Stimulated activated CD8-positive, alpha-beta memory T cell treated with anti-CD3 and anti-CD28 coated beads, Interleukin-2, amount 100 ng/mL, for 1 hour (primary cell): ENCODE results near the gene TMEM190.
A peak's percentile ranks its signal among the peaks of the same experiment; 100 is the strongest.

Experiments used
- DNase-seq, 2 donors: peaks; one replicate each; pipeline ENCODE4 v3.0.0-alpha.2; 2020; ENCODE audit warnings: low read depth in 2 of 2

The TMEM190 gene

DNA sequence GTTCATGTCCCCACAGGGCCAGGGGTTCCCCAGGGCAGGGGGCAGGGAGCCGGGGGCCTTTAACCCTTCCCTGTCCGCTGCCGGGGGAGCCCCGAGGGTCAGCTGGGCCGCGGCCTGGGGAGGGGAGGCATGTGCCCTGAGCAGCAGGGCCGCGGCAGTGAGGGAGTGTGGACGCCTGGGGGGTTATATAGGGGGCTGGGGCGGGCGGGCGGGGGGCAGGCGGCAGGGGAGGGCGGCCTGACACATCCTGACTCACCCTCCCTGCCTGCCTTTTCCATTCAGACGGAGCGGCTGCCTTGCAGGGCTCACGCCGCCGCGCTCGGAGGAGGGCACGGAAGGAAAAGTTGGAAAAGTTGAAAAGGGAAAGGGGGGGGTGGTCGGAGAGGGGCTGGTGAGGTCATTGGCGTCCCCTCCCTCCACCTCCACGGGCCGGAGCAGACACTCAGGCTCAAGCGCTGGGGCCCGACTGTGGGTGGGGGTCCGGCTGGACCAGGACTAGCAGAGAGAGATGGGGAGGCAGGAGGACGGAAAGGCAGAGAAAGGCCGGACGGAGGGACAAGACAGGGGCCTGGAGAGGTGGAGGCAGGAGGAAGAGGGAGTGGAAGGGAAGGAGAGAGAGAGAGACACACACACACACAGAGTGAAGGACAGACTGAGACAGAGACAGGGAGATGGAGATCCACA is 6.2 kb upstream of the TMEM190 start, which contains the start of gene IL11:
Gene IL11 (minus strand): TSS at position 159 of the 684 bp plus-strand sequence. CDS start 153 bp downstream, at position 6.
- no peak for DNase-seq

DNA sequence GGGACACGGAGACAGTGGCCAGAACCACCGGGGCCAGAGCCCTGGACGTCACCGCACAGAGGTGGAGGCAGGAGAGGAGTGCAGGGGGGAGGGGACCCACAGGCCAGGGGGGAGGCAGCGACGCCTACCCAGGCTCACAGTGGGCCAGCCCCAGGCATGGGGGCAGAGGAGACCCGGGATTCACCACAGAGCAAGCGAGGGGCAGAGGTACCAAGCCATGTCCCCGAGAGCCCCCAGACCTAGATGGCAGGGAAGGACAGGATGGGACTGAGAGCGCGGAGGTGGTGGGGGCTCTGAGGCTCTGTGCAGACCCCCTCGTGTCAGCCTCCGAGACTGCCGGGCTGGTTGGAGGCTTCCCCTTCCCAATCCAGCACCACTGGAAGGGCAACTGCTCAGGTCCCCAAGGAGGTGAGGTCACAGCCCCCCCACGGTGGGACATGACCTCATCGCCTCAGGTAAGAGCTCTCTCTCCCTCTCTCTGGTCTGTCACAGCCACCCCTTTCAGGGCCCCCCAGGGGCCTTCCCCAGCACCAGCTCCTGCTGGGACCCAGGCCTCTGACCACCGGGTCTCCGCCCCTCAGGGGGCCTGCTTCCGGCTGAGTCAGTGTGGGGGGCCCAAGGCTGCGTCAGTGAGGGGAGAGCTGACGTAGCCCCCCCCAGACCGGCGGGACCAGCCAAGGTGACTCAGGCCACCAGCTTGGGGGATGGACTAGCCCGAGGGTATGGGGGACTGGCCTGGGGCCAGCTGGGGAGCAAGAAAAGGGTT is 4.1 kb upstream of the TMEM190 start:
- DNase-seq, result no peak

DNA sequence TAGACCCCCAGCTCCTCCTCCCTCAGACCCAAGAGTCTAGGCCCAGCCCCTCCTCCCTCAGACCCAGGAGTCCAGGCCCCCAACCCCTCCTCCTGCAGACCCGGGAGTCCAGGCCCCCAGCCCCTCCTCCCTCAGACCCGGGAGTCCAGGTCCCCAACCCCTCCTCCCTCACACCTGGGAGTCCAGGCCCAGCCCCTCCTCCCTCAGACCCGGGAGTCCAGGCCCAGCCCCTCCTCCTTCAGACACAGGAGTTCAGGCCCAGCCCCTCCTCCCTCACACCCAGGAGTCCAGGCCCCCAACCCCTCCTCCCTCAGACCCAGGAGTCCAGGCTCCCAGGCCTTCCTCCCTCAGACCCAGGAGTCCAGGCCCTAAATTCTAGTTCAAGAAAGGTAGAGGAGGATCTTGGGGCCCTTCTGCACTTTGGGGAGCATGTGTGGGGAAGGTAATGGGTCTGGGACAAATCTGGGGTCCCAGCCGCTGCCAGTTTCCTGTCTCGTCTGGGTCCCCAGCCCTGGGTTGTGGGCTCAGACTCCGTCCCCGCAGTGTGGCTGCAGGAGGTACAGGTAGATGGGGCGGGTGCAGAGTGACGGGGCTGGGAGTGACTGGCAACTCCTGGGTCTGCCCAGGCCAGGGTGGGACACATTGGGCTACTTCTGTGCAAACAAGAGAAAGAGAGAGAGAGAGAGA is 3.2 kb upstream of the TMEM190 start:
- DNase-seq, result no peak

DNA sequence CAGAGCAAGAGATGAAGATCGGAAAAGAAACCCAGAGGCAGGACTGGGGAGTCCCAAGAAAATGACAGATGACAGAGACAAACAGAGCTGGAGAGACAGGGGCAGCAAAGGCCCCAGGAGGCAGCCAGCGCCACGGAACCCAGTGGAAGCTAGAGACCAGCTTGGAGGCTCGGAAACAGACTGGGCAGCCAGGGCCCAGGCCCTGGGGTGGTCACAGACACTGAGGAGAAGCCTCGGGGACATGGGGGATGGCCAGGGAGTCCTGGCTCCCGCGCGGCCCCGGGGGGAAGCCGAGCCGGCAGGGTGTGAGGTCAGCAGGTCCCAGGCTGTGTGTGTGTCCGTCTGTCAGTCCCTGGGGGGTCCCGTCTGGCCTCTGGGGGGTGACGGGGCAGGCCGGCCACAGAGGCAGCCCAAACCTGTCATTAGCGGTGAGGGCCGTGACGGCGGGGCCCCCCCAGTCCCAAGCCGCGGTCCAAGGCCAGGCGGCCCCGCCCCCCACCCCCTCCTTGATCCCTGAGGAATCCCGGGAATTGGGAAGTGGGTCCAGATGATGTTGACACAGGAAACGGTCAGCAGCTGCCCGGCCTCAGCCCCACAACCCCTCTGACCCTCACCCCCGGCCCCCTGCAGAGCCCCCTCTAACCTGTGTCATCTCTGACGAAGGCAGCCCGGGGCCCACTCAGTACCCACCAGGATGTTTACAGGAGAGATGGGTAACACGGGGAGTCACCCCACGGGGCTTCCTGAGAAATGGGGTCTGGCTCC is 2.5 kb upstream of the TMEM190 start:
- no peak for DNase-seq

DNA sequence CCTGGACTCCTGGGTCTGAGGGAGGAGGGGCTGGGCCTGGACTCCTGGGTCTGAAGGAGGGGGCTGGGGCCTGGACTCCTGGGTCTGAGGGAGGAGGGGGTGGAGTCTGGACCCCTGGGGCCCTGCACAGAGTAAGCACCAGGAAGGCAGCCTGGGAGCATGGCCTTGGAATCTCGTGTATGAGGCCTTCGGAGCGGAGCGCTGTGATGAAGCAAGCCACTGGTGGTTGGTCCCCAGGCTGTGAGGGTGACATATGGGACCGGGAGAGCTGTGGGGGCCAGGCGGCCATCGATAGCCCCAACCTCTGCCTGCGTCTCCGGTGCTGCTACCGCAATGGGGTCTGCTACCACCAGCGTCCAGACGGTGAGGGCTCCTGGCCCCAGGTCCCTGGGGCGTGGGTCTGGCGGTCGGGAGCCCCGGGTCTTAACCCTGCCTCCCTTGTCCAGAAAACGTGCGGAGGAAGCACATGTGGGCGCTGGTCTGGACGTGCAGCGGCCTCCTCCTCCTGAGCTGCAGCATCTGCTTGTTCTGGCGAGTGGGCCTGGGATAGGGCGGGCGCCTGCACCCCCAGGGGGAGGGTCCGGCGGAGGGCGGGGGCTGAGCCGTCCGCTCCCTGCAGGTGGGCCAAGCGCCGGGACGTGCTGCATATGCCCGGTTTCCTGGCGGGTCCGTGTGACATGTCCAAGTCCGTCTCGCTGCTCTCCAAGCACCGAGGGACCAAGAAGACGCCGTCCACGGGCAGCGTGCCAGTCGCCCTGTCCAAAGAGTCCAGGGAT is 918 bp downstream of the TMEM190 start:
- DNase-seq, result no peak

DNA sequence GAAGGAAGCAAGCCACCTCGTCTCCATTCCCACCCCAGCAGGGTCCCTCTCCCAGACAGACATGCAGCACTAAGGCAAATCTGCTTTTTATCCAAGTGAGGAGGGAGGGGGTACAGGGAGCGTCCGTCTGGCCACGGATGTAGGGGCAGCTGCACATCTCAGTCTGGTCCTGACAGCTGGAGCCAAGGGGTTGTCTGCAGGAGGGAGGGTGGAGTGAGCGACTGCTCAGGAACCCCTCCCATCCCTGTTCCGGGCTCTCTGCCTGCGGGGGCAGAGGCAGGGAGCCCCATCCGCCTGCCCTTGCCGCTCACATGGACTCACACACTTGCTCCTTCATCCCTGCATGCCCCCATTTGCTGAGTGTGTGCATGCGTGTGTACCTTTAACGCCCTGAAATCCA is 2.5 kb downstream of the TMEM190 start:
- no peak for DNase-seq

DNA sequence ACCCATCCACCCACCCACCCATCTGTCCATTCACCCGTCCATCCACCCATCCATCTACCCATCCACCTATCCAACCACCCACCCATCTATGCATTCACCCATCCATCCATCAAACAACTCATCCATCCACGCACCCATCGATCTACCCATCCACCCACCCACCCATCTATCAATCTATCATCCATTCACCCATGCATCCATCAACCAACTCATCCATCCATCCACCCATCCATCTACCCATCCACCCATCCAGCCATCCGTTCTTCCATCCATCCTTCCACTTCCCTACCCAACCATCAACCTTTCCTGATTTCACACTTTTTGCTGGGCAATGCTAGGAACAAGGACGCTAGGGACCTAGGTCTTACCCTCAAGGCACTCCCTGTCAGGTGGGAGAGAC is 5.4 kb downstream of the TMEM190 start:
- DNase-seq, result no peak

DNA sequence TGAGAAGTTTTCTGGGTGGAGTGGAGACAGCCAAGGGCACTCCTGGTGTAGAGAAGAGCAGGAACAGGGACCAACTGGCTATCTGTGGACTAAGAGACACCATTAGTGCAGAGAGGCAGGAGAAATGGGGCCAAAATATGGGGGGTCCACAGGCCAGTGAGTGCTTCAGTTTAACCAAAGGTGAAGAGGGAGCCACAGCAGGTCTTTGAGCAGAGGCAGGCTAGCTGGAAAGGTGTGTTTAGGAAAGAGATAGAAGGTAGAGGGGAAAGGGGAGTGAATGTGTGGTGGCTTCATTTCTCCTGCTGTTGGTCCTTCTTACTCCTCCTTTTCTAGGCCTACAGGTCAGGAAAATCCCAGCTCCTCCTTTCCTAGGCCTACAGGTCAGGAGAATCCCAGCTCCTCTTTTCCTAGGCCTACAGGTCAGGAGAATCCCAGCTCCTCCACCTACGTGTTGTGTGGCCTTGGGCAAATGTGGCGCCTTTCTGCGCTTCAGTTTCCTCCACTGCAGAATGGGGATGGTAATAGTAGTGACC is 6.0 kb downstream of the TMEM190 start:
- no peak for DNase-seq

DNA sequence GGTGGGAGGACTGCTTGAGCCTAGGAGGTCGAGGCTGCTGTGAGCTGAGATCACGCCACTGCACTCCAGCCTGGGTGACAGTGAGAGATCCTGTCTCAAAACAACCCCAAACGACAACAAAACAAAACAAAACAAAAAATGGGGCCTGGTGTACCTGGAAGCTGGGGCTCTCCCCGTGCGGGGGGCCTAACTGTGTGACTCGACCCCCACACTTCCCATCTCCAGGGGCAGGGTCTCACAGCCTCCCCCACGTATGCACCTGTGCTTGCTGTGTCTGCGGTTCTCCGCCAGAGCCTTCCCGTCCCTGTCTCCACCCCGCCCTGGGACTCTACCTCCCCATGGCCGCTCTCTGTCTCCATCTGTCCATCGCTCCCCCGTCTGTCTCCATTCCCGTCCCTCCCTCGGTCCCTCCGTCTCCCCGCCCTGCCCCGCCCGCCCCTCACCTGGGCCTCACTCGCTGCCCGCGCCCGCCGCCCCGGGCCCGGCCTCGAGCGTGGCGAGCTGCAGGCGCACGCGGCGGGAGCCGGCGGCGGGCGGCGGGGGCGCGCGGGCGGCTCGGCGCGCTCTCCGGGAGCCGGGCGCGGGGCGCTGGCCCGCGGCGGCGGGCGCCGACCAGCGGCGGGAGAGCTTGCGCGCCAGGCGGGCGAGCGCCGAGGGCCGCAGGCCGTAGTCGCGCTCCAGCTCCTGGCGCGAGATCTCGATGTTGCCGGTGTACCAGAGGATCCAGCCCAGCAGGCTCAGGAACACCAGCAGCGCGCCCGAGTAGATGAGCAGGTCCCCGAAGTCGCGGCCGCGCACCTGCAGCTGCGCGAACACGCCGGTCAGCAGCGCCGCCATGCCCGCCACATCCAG is 6.9 kb downstream of the TMEM190 start:
- DNase-seq, result no peak

DNA sequence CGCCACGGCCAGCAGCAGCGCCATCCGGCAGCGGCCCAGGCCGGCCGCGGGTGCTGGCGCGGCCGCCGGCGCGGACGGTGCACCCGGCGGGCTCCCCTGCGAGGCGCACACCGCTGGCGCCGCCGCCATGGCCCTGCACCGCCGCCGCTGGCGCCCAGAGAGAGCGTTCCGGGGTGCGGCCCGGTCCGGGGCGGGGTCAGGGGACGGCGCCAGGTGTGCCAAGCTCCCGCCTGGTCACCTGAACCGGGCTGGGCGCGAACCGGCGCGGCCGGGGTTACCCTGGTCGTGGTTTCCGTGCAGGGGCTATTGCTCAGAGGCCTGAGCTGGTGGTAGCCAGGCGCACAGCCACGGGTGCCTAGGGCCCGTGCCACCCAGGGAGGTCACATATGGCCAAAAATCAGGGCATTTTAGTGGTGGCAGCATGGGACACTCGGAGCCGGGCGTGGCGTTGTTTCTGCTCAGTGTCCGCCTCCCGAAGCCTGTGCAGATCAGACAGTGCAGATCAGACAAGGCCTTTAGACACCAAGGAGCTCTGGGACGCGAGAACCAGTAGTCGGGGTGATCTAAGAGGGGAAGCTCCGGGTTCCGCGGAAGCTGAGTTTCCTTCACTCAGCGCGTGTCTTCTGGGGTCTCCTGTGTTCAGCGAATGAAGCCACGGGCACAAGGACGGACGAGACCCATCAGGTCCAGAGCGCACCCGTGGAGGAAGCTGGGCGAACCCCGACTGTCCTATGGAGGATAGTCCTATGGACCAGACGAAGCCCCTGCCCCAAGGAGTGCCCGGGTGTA is 7.7 kb downstream of the TMEM190 start, which contains the start of gene TMEM238:
Gene TMEM238 (minus strand): TSS at position 162 of the 789 bp plus-strand sequence. CDS start 33 bp downstream, at position 129.
- DNase-seq, result no peak

DNA sequence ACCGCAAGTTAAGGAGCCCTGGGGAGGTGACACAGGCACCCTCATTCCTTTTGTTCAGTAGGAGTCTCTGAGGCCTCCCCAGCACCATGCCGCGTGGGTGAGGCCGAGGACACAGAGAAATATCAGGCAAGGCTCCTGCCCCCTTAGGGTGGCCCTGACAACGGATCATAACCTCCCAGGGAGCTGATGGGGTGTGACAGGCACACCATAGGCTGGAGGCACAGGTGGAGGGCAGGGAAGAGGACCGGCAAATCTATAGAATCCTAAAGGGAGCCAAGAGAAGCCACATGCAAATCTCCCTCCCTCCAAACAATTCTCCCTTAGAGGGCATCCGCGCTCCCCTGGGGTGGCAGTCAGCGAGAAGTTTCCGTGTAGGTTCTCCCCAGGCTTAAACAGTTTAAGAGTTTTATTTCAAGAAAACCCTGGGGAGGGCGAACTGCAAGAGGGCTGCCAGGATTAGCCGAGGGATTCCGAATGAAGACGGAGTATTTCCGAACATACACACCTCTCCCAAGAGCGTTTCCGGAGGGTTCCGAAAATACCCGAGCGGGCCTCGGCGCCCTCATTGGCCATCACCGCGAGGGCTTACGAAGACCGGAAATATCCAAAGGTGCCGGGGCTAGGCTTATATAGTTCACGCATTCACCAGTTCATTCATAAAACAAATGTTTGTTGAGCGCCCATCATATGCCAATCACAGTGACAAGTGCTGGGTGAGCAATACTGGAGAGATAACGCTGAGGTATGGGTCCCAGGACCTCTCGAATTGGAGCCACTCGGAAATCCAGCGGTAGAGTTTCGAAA is 8.5 kb downstream of the TMEM190 start:
- peak; percentile 79 to 84 for DNase-seq

DNA sequence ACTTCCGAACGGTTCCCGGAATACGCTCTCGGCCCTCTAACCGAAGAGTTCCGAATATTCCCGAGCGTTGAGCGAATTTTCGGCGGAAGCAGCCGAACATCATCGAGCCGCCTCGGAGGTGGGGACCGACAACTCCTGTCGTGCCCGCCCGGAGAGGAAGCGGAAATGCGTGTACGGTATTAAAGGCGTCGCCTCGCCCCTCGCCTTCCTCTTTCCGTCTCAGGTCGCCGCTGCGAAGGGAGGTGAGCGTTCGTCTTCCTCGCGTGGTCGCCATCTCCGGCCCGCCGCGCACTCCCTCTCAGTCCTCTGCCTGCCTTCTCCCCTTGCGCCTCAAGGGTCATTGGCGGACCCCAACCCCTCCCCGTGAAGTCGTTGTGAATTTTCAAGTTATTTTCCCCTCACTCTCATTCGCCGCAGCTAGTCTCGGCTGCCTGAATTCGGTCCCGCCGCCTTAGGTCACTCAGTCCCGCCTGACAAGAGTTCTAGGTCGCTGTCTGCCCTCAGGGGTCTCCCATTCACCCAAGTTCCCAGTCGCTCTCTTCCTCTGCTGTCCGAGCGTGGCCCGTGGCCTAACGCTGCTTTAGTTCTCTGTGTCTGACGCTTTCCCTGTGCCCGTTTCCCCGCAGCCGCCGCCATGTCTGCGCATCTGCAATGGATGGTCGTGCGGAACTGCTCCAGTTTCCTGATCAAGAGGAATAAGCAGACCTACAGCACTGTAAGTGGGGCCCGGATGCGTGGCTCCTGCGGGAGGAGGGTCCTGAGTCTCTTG is 9.3 kb downstream of the TMEM190 start, which contains the start of gene RPL28:
Gene RPL28 (plus strand): TSS at position 209 of the 769 bp plus-strand sequence. CDS start 426 bp downstream, at position 635.
- DNase-seq, result peak; percentile 96

DNA sequence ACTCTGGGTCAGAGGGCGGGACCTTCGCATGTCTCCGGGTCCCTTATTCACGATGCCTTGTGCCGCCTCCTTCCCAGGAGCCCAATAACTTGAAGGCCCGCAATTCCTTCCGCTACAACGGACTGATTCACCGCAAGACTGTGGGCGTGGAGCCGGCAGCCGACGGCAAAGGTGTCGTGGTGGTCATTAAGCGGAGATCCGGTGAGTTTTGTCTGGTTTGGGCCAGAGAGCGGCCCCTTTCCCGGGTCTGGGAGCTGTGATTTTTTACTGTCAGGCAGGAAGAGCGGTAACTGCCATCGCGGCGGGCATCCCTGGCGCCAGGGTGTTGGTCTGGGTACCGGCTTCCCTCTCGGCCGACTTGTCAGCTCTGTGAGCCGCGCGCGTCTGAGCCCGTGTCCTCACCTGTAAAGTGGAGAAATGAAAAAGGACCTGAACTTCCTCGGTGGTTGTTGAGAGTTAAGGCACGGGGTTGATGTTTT is 9.9 kb downstream of the TMEM190 start:
- DNase-seq, result no peak

DNA sequence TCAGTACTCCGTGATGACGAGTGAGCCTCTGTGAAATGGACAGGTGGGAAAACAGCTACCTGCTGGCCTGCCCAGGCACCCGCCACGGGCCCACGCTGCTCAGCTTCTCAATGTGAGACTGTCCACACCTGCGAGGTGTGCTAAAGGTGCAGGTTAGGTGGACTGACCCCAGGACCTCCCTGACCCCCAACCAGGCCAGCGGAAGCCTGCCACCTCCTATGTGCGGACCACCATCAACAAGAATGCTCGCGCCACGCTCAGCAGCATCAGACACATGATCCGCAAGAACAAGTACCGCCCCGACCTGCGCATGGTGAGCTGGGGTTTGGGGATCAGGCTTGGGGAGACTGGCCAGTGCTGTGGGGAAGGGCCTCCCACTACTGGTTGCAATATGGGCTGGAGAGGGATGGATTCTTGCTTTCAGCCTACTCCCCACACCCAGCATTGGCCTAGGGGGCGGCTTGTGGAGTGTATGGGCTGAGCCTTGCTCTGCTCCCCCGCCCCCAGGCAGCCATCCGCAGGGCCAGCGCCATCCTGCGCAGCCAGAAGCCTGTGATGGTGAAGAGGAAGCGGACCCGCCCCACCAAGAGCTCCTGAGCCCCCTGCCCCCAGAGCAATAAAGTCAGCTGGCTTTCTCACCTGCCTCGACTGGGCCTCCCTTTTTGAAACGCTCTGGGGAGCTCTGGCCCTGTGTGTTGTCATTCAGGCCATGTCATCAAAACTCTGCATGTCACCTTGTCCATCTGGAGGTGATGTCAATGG is 11.3 kb downstream of the TMEM190 start:
- DNase-seq, result no peak

DNA sequence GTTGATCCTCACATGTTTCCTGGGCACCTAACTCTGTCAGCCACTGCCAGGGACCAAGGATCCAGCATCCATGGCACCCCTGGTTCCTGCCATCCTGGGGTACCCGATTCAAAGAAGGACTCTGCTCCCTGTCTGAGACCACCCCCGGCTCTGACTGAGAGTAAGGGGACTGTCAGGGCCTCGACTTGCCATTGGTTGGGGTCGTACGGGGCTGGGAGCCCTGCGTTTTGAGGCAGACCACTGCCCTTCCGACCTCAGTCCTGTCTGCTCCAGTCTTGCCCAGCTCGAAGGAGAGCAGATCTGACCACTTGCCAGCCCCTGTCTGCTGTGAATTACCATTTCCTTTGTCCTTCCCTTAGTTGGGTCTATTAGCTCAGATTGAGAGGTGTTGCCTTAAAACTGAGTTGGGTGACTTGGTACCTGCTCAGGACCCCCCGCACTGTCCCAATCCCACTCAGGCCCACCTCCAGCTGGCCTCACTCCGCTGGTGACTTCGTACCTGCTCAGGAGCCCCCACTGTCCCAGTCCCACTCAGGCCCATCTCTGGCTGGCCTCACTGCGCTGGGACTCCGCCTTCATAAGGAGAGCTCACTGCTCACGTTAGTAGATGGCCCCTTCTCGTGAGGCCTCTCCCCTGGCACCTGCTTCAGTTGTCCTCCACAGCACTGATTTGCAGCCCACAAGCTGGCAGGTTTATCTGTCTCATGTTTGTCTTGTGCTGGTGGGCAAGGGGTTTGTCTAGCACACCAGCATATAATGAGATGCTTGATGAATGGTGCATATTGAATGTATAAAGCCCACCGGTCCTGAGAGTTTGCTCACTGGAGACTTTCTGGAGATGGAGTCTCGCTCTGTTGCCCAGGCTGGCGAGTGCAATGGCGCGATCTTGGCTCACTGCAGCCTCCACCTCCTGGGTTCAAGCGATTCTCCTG is 13.0 kb downstream of the TMEM190 start:
- no peak for DNase-seq
